ENCODE measurements around the gene MOGAT3. TPM values are rescaled to one million over a fixed set of nuclear protein-coding genes. Genes with fewer than 3 reads are reported as not detected.
A peak's percentile ranks its signal among the peaks of the same experiment; 100 is the strongest.

The MOGAT3 gene
- total RNA-seq, 6 donors from 2014 or later = not detected

- DNase-seq (no peak), ATAC-seq (ENCODE audit: low FRiP score in 2 of 2) (no peak)
- Histone ChIP-seq H3K9me3 (no peaks in the 10 kb centered on the region), H3K36me3 (no peaks in the 10 kb centered on the region), H3K4me3 (no peak overlapping the region), H3K27me3 (peaks cover 3 to 46% (median 33%) of the 10 kb centered on the region in 4 donors), H3K27ac (no peak overlapping the region), H3K4me1 (peaks cover 8 to 23% (median 9%) of the 10 kb centered on the region in 4 donors)
- TF ChIP-seq, protein P1, sequence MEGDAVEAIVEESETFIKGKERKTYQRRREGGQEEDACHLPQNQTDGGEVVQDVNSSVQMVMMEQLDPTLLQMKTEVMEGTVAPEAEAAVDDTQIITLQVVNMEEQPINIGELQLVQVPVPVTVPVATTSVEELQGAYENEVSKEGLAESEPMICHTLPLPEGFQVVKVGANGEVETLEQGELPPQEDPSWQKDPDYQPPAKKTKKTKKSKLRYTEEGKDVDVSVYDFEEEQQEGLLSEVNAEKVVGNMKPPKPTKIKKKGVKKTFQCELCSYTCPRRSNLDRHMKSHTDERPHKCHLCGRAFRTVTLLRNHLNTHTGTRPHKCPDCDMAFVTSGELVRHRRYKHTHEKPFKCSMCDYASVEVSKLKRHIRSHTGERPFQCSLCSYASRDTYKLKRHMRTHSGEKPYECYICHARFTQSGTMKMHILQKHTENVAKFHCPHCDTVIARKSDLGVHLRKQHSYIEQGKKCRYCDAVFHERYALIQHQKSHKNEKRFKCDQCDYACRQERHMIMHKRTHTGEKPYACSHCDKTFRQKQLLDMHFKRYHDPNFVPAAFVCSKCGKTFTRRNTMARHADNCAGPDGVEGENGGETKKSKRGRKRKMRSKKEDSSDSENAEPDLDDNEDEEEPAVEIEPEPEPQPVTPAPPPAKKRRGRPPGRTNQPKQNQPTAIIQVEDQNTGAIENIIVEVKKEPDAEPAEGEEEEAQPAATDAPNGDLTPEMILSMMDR (IDR thresholded peaks at IDR 0.05) = no peak
- TF ChIP-seq POLR2A (IDR thresholded peaks at IDR 0.05) (no peak), POLR2AphosphoS5 (IDR thresholded peaks at IDR 0.05) (no peak), EP300 (IDR thresholded peaks at IDR 0.05) (no peak)
- 2% methylated on average over 19 to 20 of the region's 20 CpGs for WGBS, 2 donors
These were observed 21.7 kb downstream of the MOGAT3 start for GRCh38 chr7:101179117-101179516.

- ATAC-seq (ENCODE audit: low FRiP score in 2 of 2) = no peak
- Histone ChIP-seq H3K4me3 (no peak overlapping the region), H3K36me3 (no peaks in the 10 kb centered on the region), H3K27me3 (peaks cover 3 to 61% (median 47%) of the 10 kb centered on the region in 4 donors), H3K27ac (no peak overlapping the region), H3K4me1 (peaks cover 18 to 38% (median 21%) of the 10 kb centered on the region in 4 donors), H3K9me3 (no peaks in the 10 kb centered on the region)
- no peak for DNase-seq
- WGBS, 2 donors = 75 to 100% methylated on average over 1 to 2 of the region's 2 CpGs
- no peak for TF ChIP-seq POLR2A (IDR thresholded peaks at IDR 0.05)
- TF ChIP-seq POLR2AphosphoS5 (IDR thresholded peaks at IDR 0.05) = no peak
- no peak for TF ChIP-seq EP300 (IDR thresholded peaks at IDR 0.05)
- TF ChIP-seq, protein P1 (IDR thresholded peaks at IDR 0.05) = no peak
These were observed 23.2 kb downstream of the MOGAT3 start for GRCh38 chr7:101177644-101178043.

- DNase-seq (no peak), ATAC-seq (ENCODE audit: low FRiP score in 2 of 2) (no peak)
- peaks cover 26 to 52% (median 29%) of the 10 kb centered on the region in 4 donors for H3K4me1 ChIP-seq
- H3K9me3 ChIP-seq = no peaks in the 10 kb centered on the region
- no peak overlapping the region for H3K4me3 ChIP-seq
- no peak overlapping the region for H3K27ac ChIP-seq
- H3K27me3 ChIP-seq = peaks cover 3 to 74% (median 59%) of the 10 kb centered on the region in 4 donors
- 38 to 51% methylated on average over 3 of the region's 3 CpGs for WGBS, 2 donors
- TF ChIP-seq POLR2A (IDR thresholded peaks at IDR 0.05) (no peak), EP300 (IDR thresholded peaks at IDR 0.05) (no peak), POLR2AphosphoS5 (IDR thresholded peaks at IDR 0.05) (no peak)
- TF ChIP-seq, protein P1 (IDR thresholded peaks at IDR 0.05) = no peak
- no peaks in the 10 kb centered on the region for H3K36me3 ChIP-seq
These were observed 25.2 kb downstream of the MOGAT3 start for GRCh38 chr7:101175664-101176063.

- Histone ChIP-seq H3K27ac (no peak overlapping the region), H3K4me1 (peaks cover 23 to 52% (median 27%) of the 10 kb centered on the region in 4 donors), H3K36me3 (no peaks in the 10 kb centered on the region), H3K4me3 (no peak overlapping the region), H3K9me3 (no peaks in the 10 kb centered on the region), H3K27me3 (peaks cover 0 to 74% (median 52%) of the 10 kb centered on the region in 4 donors)
- ATAC-seq (ENCODE audit: low FRiP score in 2 of 2) = no peak
- WGBS, 2 donors = 6 to 8% methylated on average over 8 to 23 of the region's 28 CpGs
- no peak for TF ChIP-seq POLR2AphosphoS5 (IDR thresholded peaks at IDR 0.05)
- TF ChIP-seq, protein P1 (IDR thresholded peaks at IDR 0.05) = no peak
- peak in 1 of 2 donors; percentile 73 for DNase-seq
These were observed 26.4 kb downstream of the MOGAT3 start for GRCh38 chr7:101174322-101174854.

- no peaks in the 10 kb centered on the region for H3K9me3 ChIP-seq
- peaks cover 0 to 75% (median 53%) of the 10 kb centered on the region in 4 donors for H3K27me3 ChIP-seq
- ATAC-seq (ENCODE audit: low FRiP score in 2 of 2) (peak in 1 of 2 donors; percentile 54), DNase-seq (peak in 1 of 2 donors; percentile 52)
- H3K36me3 ChIP-seq = no peaks in the 10 kb centered on the region
- TF ChIP-seq POLR2A (IDR thresholded peaks at IDR 0.05) (no peak), EP300 (IDR thresholded peaks at IDR 0.05) (no peak), POLR2AphosphoS5 (IDR thresholded peaks at IDR 0.05) (no peak)
- TF ChIP-seq, protein P1 (IDR thresholded peaks at IDR 0.05) = no peak
- no peak overlapping the region for H3K27ac ChIP-seq
- H3K4me3 ChIP-seq = peak overlapping the region in 2 of 4 donors; percentile 16 to 17
- peaks cover 20 to 47% (median 27%) of the 10 kb centered on the region in 4 donors for H3K4me1 ChIP-seq
- WGBS, 2 donors = 5% methylated on average over 16 of the region's 16 CpGs
These were observed 27.0 kb downstream of the MOGAT3 start for GRCh38 chr7:101173752-101174244.
